Stomach (tissue), 9 donors: ENCODE results near the gene LRRC10. TPM values are rescaled to one million over a fixed set of nuclear protein-coding genes. Genes with fewer than 3 reads are reported as not detected.

Experiments used
- DNase-seq, 2 donors: peaks; one replicate each; pipeline versions ENCODE4 v3.0.0 to v3.0.0-alpha.2; 2013 to 2019
- H3K27ac ChIP-seq, 5 donors: fragments of 200-600 bp in 4 of 5; sonication (generic) in 4 of 5; one replicate each; pipeline ENCODE4 v1.5.1; 2013 to 2019; ENCODE audit warnings: mild to moderate bottlenecking in 1 of 5, moderate library complexity in 1 of 5
- H3K27me3 ChIP-seq, 3 donors: fragments of 200-600 bp; sonication (generic); one replicate each; pipeline ENCODE4 v1.5.1; 2017 to 2019; ENCODE audit warnings: mixed run types in 1 of 3
- H3K36me3 ChIP-seq, 4 donors: fragments of 200-600 bp; sonication (generic); 1 replicate in 3 of 4; 2 replicates in 1 of 4; pipeline ENCODE4 v1.5.1; 2016 to 2019
- H3K4me1 ChIP-seq, 4 donors: fragments of 200-600 bp; sonication (generic); one replicate each; pipeline ENCODE4 v1.5.1; 2016 to 2019
- H3K4me3 ChIP-seq, 4 donors: fragments of 200-600 bp; sonication (generic) in 3 of 4; one replicate each; pipeline ENCODE4 v1.5.1; 2016 to 2019; ENCODE audit warnings: mild to moderate bottlenecking in 1 of 4
- H3K9me3 ChIP-seq, 4 donors: fragments of 200-600 bp; sonication (generic); one replicate each; pipeline ENCODE4 v1.5.1; 2016 to 2019
- EP300 ChIP-seq: sonication (generic); formaldehyde crosslinking; IDR thresholded peaks from one replicate; pipeline ENCODE4 v1.6.1; 2017; ENCODE audit warnings: antibody characterized with exemption
- POLR2A ChIP-seq, 4 donors: fragments of 450-650 bp; IDR thresholded peaks; one replicate each; pipeline ENCODE4 v1.6.1; 2016; ENCODE audit warnings: antibody characterized with exemption in 4 of 4, control low read depth in 2 of 4, mild to moderate bottlenecking in 1 of 4, moderate library complexity in 1 of 4
- POLR2AphosphoS5 ChIP-seq, 3 donors: sonication (generic); formaldehyde crosslinking; IDR thresholded peaks; one replicate each; pipeline ENCODE4 v1.6.1; 2016; ENCODE audit warnings: antibody characterized with exemption in 3 of 3
- WGBS, 5 donors: extraction: QIAGEN DNeasy Blood & Tissue Kit in 3 of 5; methylation state at CpG; one replicate each; pipeline versions ENCODE4 v1.1.5 to v1.1.7; 2013 to 2018; 5-methylcytosine and 5-hydroxymethylcytosine counted together
- intact Hi-C: fragments of 100-400 bp; cut with DNase I; formaldehyde crosslinking; loops from one replicate; pipeline ENCODE4 v1.15.1; 2023; ENCODE audit warnings: low total_unique reads
- polyA plus RNA-seq, 3 donors: library from polyadenylated mRNA; stranded (reverse); fragments of 200-250 nt; gene quantifications; one replicate each; pipeline ENCODE4 v1.2.3, GENCODE V29; 2013
- total RNA-seq, 5 donors: library from RNA; depleted of rRNA; stranded (reverse); fragments of >200 nt; gene quantifications; one replicate each; pipeline versions ENCODE4 v1.1.0 to v1.2.3, GENCODE V29; 2014 to 2016
- TF ChIP-seq, protein P1 (sequence below), 7 experiments: fragments of 450-650 bp in 4 of 7; fragments of 200-600 bp in 3 of 7; sonication (generic) in 3 of 7; IDR thresholded peaks; one replicate each; pipeline ENCODE4 v1.5.1; 2016 to 2019; ENCODE audit warnings: antibody characterized with exemption in 7 of 7, control low read depth in 2 of 7, mild to moderate bottlenecking in 1 of 7
- donor health status: healthy with polysubstance abuse.
- donor health status: Bipolar disorder and iron deficiency.
- donor health status: healthy.

LRRC10 gene
- total and polyA plus RNA-seq, 8 donors = not detected

DNA sequence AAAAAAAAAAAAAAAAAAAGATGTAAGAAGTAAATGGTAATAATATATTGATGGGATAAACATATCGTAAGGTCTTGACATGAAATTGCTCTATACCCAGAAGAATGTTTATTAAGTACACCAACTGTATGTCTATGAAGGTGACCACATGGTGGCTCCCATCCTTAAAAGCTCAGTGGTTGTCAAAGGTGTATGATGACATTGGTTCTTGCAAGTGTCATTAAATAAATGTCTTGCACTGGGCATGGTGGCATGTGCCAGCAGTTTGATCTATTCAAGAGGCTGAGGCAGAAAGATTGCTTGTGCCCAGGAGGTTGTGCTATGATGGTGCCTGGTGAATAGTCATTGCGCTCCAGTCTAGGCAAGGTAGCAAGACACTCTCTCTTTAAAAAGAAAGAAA lies 15.0 kb downstream of the LRRC10 start:
- Histone ChIP-seq H3K27ac (no peak overlapping the region), H3K36me3 (peaks cover 74 to 100% (median 100%) of the 10 kb centered on the region in 4 donors), H3K4me1 (no peaks in the 10 kb centered on the region), H3K27me3 (no peaks in the 10 kb centered on the region), H3K9me3 (no peaks in the 10 kb centered on the region), H3K4me3 (no peak overlapping the region)
- intact Hi-C loops = no loop called here
- WGBS, 5 donors = 95 to 100% (median 96%) methylated on average over 2 of the region's 2 CpGs
- TF ChIP-seq POLR2AphosphoS5 (IDR thresholded peaks at IDR 0.05) (no peak), EP300 (no peak), POLR2A (IDR thresholded peaks at IDR 0.05) (no peak)
- TF ChIP-seq, protein P1, sequence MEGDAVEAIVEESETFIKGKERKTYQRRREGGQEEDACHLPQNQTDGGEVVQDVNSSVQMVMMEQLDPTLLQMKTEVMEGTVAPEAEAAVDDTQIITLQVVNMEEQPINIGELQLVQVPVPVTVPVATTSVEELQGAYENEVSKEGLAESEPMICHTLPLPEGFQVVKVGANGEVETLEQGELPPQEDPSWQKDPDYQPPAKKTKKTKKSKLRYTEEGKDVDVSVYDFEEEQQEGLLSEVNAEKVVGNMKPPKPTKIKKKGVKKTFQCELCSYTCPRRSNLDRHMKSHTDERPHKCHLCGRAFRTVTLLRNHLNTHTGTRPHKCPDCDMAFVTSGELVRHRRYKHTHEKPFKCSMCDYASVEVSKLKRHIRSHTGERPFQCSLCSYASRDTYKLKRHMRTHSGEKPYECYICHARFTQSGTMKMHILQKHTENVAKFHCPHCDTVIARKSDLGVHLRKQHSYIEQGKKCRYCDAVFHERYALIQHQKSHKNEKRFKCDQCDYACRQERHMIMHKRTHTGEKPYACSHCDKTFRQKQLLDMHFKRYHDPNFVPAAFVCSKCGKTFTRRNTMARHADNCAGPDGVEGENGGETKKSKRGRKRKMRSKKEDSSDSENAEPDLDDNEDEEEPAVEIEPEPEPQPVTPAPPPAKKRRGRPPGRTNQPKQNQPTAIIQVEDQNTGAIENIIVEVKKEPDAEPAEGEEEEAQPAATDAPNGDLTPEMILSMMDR (IDR thresholded peaks at IDR 0.05) = no peak
- DNase-seq = no peak

DNA sequence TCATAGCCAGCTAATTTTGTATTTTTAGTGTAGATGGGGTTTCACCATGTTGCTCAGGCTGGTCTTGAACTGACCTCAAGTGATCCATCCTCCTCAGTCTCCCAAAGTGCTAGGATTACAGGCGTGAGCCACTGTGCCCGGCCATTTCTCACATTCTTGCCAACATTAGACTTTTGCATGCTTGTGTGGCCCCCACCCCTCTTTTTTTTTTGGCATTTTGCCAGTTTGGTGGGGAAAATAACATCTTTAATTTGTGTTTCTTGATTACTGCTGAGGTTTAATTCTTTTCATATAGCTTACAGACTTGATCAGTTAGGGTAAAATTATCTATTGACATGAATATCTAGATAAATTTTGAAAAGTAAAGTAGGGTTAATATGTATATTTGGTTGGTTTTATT lies 21.6 kb downstream of the LRRC10 start:
- no peak for TF ChIP-seq POLR2A (IDR thresholded peaks at IDR 0.05)
- TF ChIP-seq POLR2AphosphoS5 (IDR thresholded peaks at IDR 0.05) = no peak
- TF ChIP-seq, protein P1 (IDR thresholded peaks at IDR 0.05) = no peak
- TF ChIP-seq EP300 = no peak
- Histone ChIP-seq H3K27me3 (no peaks in the 10 kb centered on the region), H3K4me1 (peaks cover 6 to 21% (median 11%) of the 10 kb centered on the region in 4 donors), H3K4me3 (no peak overlapping the region), H3K36me3 (peaks cover 66 to 76% (median 74%) of the 10 kb centered on the region in 4 donors), H3K27ac (no peak overlapping the region), H3K9me3 (no peaks in the 10 kb centered on the region)
- WGBS, 5 donors = 81 to 92% (median 87%) methylated on average over 2 of the region's 2 CpGs
- intact Hi-C loops = loop anchor here (10.0 kb wide), 1 partner anchor 304 kb away; no protein-coding TSS in a partner anchor
- no peak for DNase-seq

DNA sequence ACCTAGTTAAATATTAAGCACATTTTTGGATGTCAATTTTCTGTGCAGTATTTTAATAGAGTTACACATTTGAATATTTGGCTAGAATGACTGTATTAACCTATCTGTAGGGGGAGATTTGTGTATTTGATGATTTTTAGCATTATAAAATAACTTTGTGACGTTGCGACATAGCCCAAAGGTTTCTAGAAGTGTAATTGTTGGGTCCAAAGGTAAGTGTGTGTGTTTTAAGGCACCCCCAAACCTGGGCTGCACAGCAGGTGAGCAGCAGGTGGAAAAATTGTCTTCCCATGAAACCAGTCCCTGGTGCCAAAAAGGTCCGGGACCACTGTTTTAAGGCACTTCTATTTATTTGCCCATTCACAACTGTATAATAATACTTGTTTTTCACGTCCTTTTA lies 22.2 kb downstream of the LRRC10 start:
- no peaks in the 10 kb centered on the region for H3K27me3 ChIP-seq
- TF ChIP-seq POLR2AphosphoS5 (IDR thresholded peaks at IDR 0.05) (no peak), EP300 (no peak)
- no peaks in the 10 kb centered on the region for H3K9me3 ChIP-seq
- H3K36me3 ChIP-seq = peaks cover 60 to 70% (median 69%) of the 10 kb centered on the region in 4 donors
- H3K27ac ChIP-seq = no peak overlapping the region
- no peak for DNase-seq
- intact Hi-C loops = loop anchor here (10.0 kb wide), 1 partner anchor 304 kb away; no protein-coding TSS in a partner anchor
- H3K4me1 ChIP-seq = peaks cover 6 to 21% (median 11%) of the 10 kb centered on the region in 4 donors
- WGBS, 5 donors = 89 to 96% (median 90%) methylated on average over 4 of the region's 4 CpGs
- no peak overlapping the region for H3K4me3 ChIP-seq

DNA sequence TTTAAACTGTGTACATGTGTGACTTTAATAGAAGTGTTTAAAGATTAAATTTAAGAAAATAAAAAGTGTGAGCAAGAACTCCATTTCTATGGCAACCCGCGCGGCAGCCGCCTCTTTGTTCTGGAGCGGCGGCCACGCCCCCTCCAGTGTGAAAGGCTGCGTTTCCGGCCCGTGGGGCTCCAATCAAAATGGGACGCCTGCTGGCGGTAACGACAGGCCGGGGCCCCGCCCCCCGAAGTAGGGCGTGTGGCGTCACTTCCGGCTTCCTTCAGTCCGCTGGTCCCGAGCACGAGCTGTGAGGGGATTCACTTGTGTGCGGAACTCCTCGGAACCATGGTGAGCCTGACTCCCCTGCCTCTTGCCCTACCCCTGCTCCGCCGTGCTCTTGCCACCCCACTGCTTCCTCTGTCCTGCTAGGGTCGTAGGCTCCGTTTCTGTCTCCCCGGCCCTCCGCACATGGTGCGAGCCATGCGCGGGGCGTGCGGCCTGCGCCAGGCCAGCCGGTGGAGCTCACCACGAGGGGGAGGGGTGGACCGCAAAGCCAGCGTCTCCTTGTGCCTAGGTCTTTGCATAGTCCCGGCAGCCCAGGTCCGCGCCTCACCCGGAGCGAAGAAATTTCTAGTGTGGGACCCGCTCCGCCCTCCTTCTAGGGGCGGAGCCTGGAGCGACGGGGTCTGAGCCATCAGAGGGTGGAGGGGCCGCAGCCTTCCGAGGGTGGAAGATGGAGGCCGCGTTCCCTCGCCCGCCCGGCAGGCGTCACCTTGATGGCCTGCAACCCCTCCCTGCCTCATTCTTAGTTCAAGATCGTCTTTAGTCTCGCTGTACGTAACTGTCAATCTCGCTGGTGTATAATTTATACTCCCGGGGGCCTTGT lies 25.3 kb downstream of the LRRC10 start, which contains the start of gene CCT2:
Gene CCT2 (plus strand): TSS at position 271 of the 874 bp plus-strand sequence. CDS start 63 bp downstream, at position 334.
- Histone ChIP-seq H3K27me3 (no peaks in the 10 kb centered on the region), H3K4me3 (peak within 1 kb of the TSS; percentile 84 to 100 (median 92)), H3K36me3 (peaks cover 32 to 39% (median 38%) of the 10 kb centered on the region in 4 donors), H3K9me3 (no peaks in the 10 kb centered on the region), H3K27ac (peak within 1 kb of the TSS; percentile 80 to 94 (median 89)), H3K4me1 (peaks cover 6 to 21% (median 11%) of the 10 kb centered on the region in 4 donors)
- intact Hi-C loops = loop anchor here (10.0 kb wide), 1 partner anchor 301 kb away; no protein-coding TSS in a partner anchor
- WGBS, 5 donors = 0 to 1% (median 0%) methylated on average over 43 to 63 of the region's 63 CpGs
- TF ChIP-seq EP300 = no peak
- TF ChIP-seq POLR2A (IDR thresholded peaks at IDR 0.05) = no peak
- TF ChIP-seq POLR2AphosphoS5 (IDR thresholded peaks at IDR 0.05) = peak; percentile 68 to 94 (median 87)
- TF ChIP-seq, protein P1 (IDR thresholded peaks at IDR 0.05) = peak in 2 of 7 experiments; percentile 6 to 16
- DNase-seq = peak; percentile 98 to 99
